Heart right ventricle (tissue), 16 donors: Measurements from ENCODE around the gene MYORG. TPM values are rescaled to one million over a fixed set of nuclear protein-coding genes. Genes with fewer than 3 reads are reported as not detected.
A peak's percentile ranks its signal among the peaks of the same experiment; 100 is the strongest.

Source experiments
- ATAC-seq, 8 donors: fragments of 200-7000 bp; cut with Tn5 transposase; one replicate each; pipeline ENCODE4 v1.9.1; 2020; ENCODE audit warnings: mild to moderate bottlenecking in 8 of 8, moderate library complexity in 8 of 8, moderate number of reproducible peaks in 1 of 8
- DNase-seq, 2 donors: peaks; one replicate each; pipeline ENCODE4 v3.0.0-alpha.2; 2020
- H3K27ac ChIP-seq, 10 donors: fragments of 200-600 bp; sonication (generic) in 2 of 10; one replicate each; pipeline versions ENCODE4 v1.5.0 to v1.8.0; 2020 to 2022; ENCODE audit warnings: mild to moderate bottlenecking in 3 of 10
- H3K27me3 ChIP-seq, 7 donors: fragments of 200-600 bp; one replicate each; pipeline ENCODE4 v1.8.0; 2021 to 2022; ENCODE audit warnings: mild to moderate bottlenecking in 2 of 7
- H3K36me3 ChIP-seq, 9 donors: fragments of 200-600 bp; sonication (generic) in 1 of 9; one replicate each; pipeline versions ENCODE4 v1.5.0 to v1.8.0; 2020 to 2022; ENCODE audit warnings: mild to moderate bottlenecking in 2 of 9
- H3K4me1 ChIP-seq, 9 donors: fragments of 200-600 bp; sonication (generic) in 1 of 9; one replicate each; pipeline versions ENCODE4 v1.5.0 to v1.8.0; 2020 to 2022; ENCODE audit warnings: mild to moderate bottlenecking in 4 of 9
- H3K4me3 ChIP-seq, 10 donors: fragments of 200-600 bp; sonication (generic) in 2 of 10; one replicate each; pipeline versions ENCODE4 v1.5.0 to v1.8.0; 2020 to 2022; ENCODE audit warnings: mild to moderate bottlenecking in 7 of 10, moderate library complexity in 2 of 10
- H3K9me3 ChIP-seq, 11 donors: fragments of 200-600 bp in 10 of 11; sonication (generic) in 2 of 11; one replicate each; pipeline versions ENCODE4 v1.5.0 to v1.8.0; 2013 to 2022; ENCODE audit warnings: mild to moderate bottlenecking in 2 of 11, control low read depth in 1 of 11, moderate library complexity in 1 of 11
- CTCF ChIP-seq, 9 donors: fragments of 200-600 bp; sonication (generic) in 2 of 9; IDR thresholded peaks; one replicate each; pipeline versions ENCODE4 v1.5.0 to v1.8.0; 2021 to 2022; ENCODE audit warnings: antibody characterized with exemption in 9 of 9, mild to moderate bottlenecking in 5 of 9, moderate library complexity in 1 of 9
- WGBS, 2 donors: extraction: QIAGEN DNeasy Blood & Tissue Kit; methylation state at CpG; one replicate each; pipeline ENCODE4 v1.1.7; 2013; ENCODE audit warnings: inconsistent platforms in 1 of 2; 5-methylcytosine and 5-hydroxymethylcytosine counted together
- intact Hi-C, 10 donors: fragments of 100-400 bp; cut with DNase I; formaldehyde crosslinking; loops; one replicate each; pipeline versions ENCODE4 v1.11.1 to v1.14.2; 2022
- polyA plus RNA-seq, 2 donors: library from polyadenylated mRNA; stranded (reverse); fragments of 200-250 nt; gene quantifications; one replicate each; pipeline ENCODE4 v1.2.3, GENCODE V29; 2013
- total RNA-seq, 10 donors: library from RNA; stranded (reverse); fragmentation: NEBNext Ultra II Directional in 3 of 10; extraction: Animal tissue kit (Norgen Biotek cat#: 25700) in 3 of 10; gene quantifications; one replicate each; pipeline versions ENCODE4 v1.2.1 to v1.2.4, GENCODE V29; 2021 to 2023
- donor health status: Arrhythmogenic right ventricular cardiomyopathy.
- donor health status: ischemic (EF 13 %, LVEDD 7.1; RV severe dilation, severe dysfunction).
- donor health status: healthy with polysubstance abuse.
- donor health status: DM: no; HTN: yes; CAD: no.
- donor health status: DM: no; HTN: no; CAD: no.
- donor health status: ischemic (EF 25% LVEDD 6.9; RV normal size, moderate dysfunction).
- donor health status: ischemic (EF 25% LVEDD 5.7; RV mildly dilated, moderate dysfunction).
- donor health status: healthy.
- donor health status: DM: yes; HTN: yes; CAD: no.
- donor health status: Ischemic cardiomyopathy.
- donor health status: ischemic (EF 35%, LVEDD 5.7; RV mildly dilated, moderate dysfunction).
- donor health status: nonischemic (EF 11% LVEDD 7.7; RV severe dilation, severe dysfunction).
- donor health status: DM: yes; HTN: yes; CAD: no.
- donor health status: PGD.
- donor health status: ischemic (EF 29% LVEDD 5.4; RV normal size, mild dysfunction).
- donor health status: nonischemic (EF 23%, LVEDD 6.1; RV moderate dilation, normal function).

MYORG gene
- total and polyA plus RNA-seq, 12 donors: 1.3 to 9.1 (median 6.3) TPM

- Histone ChIP-seq H3K27me3 (peaks cover 0 to 6% (median 0%) of the 10 kb centered on the region in 7 donors), H3K27ac (peak overlapping the region; percentile 24 to 88 (median 75)), H3K36me3 (peaks cover 0 to 17% (median 5%) of the 10 kb centered on the region in 9 donors), H3K4me1 (peaks cover 6 to 49% (median 36%) of the 10 kb centered on the region in 9 donors), H3K9me3 (peaks cover 0 to 7% (median 0%) of the 10 kb centered on the region in 11 donors), H3K4me3 (peak overlapping the region; percentile 55 to 92 (median 80))
- peak in 5 of 9 donors; percentile 8 to 41 (median 35) for TF ChIP-seq CTCF (IDR thresholded peaks at IDR 0.05)
- DNase-seq (peak; percentile 55 to 57), ATAC-seq (peak; percentile 16 to 57 (median 38))
- 14% methylated on average over 22 of the region's 22 CpGs for WGBS, 2 donors
- intact Hi-C loops: loop anchor here in 6 of 10 donors (5.0 to 10.0 kb wide), 4 partner anchors 44 to 249 kb away; partner anchors contain the start of gene DCAF12 (in 1 of the 6)
Measured at GRCh38 chr9:34375901-34376595, 650 bp downstream of the MYORG start.

DNA sequence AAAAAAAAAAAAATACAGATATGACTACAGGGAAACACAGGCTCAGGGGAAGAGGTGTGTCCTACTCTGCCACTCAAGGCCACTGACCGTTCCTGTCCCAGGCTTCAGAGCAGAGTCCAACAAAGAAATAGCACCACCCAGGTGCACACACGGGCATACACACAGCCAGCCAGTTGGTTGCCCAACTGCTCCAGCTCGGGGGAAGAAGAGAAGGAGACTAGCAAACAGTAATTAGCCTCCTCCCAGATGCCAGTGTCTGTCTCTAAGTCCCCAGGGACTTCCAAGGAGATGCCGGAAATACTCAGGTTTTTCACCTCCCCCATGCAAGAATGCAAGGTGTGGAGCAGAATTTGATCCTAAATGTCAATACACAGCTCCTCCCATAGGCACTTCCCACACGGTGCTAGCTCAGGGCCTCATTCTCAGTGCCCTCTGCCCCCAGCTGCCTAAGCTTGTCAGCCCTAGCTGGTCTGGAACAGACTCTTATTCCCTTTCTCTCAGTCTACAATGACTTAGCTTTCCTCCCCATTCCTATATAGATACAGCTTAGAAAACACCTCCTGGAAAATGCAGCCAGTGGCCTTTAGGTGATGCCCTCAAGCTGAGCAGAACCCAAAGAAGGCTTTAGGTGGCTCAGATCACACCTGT is 1.7 kb downstream of the MYORG start:
- H3K27me3 ChIP-seq: peaks cover 0 to 7% (median 0%) of the 10 kb centered on the region in 7 donors
- H3K36me3 ChIP-seq: peaks cover 0 to 24% (median 5%) of the 10 kb centered on the region in 9 donors
- no peak for TF ChIP-seq CTCF (IDR thresholded peaks at IDR 0.05)
- H3K9me3 ChIP-seq: peaks cover 0 to 7% (median 0%) of the 10 kb centered on the region in 11 donors
- intact Hi-C loops: loop anchor here in 6 of 10 donors (5.0 to 10.0 kb wide), 4 partner anchors 43 to 248 kb away; partner anchors contain the start of gene DCAF12 (in 1 of the 6)
- no peak overlapping the region for H3K4me3 ChIP-seq
- DNase-seq (no peak), ATAC-seq (no peak)
- H3K27ac ChIP-seq: peak overlapping the region in 2 of 10 donors; percentile 75 to 81
- H3K4me1 ChIP-seq: peaks cover 6 to 44% (median 26%) of the 10 kb centered on the region in 9 donors
- WGBS, 2 donors: 70 to 73% methylated on average over 5 of the region's 5 CpGs

DNA sequence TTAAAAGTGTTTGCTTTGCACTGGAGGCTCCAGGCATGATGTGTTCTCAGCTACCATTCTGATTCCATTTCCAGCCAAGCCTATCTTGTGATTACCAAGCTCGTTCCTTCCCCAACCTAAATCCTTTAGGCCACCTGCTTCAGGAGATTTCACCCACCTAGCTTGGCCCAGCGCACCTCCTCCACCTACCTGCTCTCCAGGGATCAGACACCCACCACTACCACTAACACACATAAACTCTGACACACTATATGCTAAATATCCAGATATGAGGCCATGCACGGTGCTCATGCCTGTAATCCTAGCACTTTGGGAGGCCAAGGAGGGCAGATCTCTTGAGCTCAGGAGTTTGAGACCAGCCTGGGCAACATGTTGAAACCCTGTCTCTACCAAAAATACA is 2.4 kb downstream of the MYORG start:
- DNase-seq (no peak), ATAC-seq (no peak)
- H3K36me3 ChIP-seq: peaks cover 0 to 31% (median 5%) of the 10 kb centered on the region in 9 donors
- peaks cover 0 to 37% (median 19%) of the 10 kb centered on the region in 9 donors for H3K4me1 ChIP-seq
- no peak overlapping the region for H3K27ac ChIP-seq
- intact Hi-C loops: loop anchor here in 1 of 10 donors (10.0 kb wide), 1 partner anchor 120 kb away; no protein-coding TSS in a partner anchor
- TF ChIP-seq CTCF (IDR thresholded peaks at IDR 0.05): no peak
- H3K27me3 ChIP-seq: peaks cover 0 to 7% (median 0%) of the 10 kb centered on the region in 7 donors
- peaks cover 0 to 7% (median 0%) of the 10 kb centered on the region in 11 donors for H3K9me3 ChIP-seq
- no peak overlapping the region for H3K4me3 ChIP-seq
- 95 to 96% methylated on average over 3 of the region's 3 CpGs for WGBS, 2 donors

GRCh38 chr9:34373749-34374148 is 2.9 kb downstream of the MYORG start:
- WGBS, 2 donors: 90 to 100% methylated on average over 2 of the region's 2 CpGs
- H3K36me3 ChIP-seq: peaks cover 0 to 37% (median 5%) of the 10 kb centered on the region in 9 donors
- H3K27me3 ChIP-seq: peaks cover 0 to 7% (median 0%) of the 10 kb centered on the region in 7 donors
- peaks cover 0 to 7% (median 0%) of the 10 kb centered on the region in 11 donors for H3K9me3 ChIP-seq
- peaks cover 0 to 34% (median 17%) of the 10 kb centered on the region in 9 donors for H3K4me1 ChIP-seq
- intact Hi-C loops: loop anchor here in 1 of 10 donors (10.0 kb wide), 1 partner anchor 119 kb away; no protein-coding TSS in a partner anchor
- DNase-seq (no peak), ATAC-seq (no peak)
- H3K4me3 ChIP-seq: no peak overlapping the region
- H3K27ac ChIP-seq: no peak overlapping the region
- no peak for TF ChIP-seq CTCF (IDR thresholded peaks at IDR 0.05)
